HG02938 (cell line): ENCODE data around the gene ITGB3.
"Not testable (repeated sequence)": the region's sequence is repeated elsewhere in the genome, so short reads cannot be mapped to it uniquely, and the experiment has no call there.

ENCODE experiments used
- ATAC-seq: cut with Tn5 transposase; IDR thresholded peaks from one replicate; pipeline ENCODE4 v1.9.1; 2021; ENCODE audit warnings: mild to moderate bottlenecking, moderate library complexity; ENCODE audit not compliant: unreplicated experiment

ITGB3 gene

DNA sequence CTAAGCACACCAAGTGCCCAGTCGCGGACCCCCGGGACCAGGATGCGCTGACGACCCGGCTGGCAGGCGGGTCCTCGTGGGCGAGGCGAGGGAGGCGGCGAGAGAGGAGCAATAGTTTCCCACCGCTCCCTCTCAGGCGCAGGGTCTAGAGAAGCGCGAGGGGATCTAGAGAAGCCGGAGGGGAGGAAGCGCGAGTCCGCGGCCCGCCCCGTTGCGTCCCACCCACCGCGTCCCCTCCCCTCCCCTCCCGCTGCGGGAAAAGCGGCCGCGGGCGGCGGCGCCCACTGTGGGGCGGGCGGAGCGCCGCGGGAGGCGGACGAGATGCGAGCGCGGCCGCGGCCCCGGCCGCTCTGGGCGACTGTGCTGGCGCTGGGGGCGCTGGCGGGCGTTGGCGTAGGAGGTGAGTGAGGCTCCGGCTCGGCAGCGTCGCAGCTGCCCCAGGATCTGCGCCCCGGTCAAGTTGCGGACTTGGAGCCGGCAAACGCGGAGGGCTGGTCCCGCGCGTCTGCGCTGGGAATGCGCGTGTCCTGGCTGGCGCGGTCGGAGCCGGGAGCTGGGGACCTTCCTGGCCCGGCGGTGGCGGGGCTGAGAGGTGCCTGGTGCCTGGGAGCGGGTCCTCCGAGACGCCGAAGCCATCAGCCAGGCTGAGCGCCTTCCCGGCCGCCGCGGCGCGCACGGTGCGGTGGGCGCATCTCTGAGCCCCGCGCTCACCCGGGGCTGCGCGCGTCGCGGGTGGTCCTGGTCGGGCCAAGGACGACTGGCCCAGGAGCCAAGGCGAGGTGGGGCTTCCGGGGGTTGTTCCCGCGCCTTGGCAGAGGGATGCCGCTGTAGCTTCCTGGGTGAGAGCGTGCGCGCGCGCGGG is at the start of gene ITGB3:
TSS of gene ITGB3 (plus strand) at position 287 of the 862 bp plus-strand sequence. CDS start at position 322, 35 bp downstream.
- ATAC-seq, result no peak

DNA sequence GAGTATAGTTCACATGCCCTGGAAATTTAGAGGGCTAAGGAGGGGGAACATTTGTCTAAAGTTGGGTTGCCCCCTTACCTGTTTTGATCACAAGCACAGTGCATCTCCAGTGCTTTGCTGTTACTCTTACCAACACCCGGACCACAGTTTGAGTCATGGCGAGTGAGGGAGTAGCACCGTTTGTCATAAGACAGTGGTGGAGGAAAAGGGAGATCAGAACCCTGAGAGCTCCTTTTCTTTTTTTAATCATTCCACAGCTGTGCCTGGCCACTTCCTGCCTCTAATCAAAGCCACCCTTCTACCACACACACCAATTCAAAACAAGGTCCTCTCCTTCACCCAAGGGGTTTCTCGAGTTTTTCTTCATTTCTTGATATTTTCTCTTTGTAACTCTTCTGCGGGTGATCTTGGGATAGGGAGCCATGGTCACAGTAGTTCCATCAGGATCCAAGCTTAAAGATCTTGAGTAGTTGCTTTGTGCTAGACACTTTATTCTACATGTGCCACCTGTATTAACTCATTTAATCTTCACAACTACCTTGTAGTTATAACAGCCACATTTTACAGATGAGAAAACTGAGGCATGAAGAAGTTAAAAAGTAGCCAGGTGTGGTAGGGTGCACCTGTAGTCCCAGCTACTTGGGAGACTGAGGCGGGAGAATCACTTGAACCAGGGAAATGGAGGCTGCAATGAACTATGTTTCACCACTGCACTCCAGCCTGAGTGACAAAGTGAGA is 49.5 kb upstream of the ITGB3 start:
- no peak for ATAC-seq

DNA sequence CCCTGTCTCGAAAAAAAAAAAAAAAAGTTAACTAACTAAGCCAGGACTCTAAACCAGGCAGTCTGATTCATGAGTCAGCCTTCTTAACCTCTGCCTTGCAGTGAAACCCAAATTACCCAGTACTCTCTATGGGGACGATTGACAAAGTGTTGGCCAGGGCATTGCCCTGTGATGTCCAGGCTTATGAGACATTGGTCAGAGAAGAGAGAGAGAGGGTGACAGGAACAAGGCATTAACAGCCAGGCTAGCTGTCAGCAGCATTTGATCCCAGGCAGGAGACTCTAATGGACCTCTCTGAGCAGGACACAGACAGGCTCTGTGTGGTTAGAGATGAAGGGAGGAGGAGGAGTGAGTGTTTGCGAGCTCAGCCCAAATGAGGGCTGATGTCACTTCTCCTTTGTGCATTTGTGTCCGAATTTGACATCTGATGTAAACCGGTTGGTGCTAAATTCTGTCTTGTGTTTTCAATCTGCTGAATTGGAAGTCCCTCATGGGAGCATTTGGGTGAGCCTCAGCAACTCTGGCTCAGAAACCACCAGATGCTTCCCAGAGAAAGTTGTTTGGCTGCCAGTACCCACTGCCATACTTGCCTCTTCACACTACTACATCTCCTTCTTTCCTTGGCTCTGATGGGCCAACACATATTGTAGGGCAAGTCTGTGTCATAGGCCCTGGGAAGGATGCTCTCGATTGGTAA is 48.8 kb upstream of the ITGB3 start:
- no peak for ATAC-seq

DNA sequence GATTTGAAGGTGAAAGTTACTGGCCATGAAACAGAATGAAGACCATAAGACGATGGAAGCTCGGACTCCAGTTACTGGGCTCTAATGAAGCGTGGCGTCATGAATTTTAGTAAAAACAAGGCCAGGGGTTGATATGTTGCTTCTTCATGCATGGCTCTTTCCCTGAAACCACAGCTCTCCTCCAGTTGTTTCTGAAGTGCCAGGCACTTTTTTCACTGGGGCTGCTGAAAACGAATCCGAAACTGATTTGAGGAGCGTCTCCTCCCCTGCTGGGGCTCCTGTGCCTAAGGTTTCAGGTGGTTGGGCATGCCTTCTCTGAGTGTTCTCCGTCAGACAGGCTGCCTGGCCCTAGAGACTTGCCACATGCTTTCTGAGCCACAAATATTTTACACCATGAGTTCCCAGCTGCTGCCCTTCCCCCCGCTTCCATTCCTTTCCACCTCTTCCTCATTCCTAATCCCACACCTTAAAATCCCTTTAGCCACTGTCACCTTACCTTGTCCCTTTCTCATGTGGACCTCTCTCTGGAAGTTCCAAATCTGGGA is 48.1 kb upstream of the ITGB3 start:
- no peak for ATAC-seq

DNA sequence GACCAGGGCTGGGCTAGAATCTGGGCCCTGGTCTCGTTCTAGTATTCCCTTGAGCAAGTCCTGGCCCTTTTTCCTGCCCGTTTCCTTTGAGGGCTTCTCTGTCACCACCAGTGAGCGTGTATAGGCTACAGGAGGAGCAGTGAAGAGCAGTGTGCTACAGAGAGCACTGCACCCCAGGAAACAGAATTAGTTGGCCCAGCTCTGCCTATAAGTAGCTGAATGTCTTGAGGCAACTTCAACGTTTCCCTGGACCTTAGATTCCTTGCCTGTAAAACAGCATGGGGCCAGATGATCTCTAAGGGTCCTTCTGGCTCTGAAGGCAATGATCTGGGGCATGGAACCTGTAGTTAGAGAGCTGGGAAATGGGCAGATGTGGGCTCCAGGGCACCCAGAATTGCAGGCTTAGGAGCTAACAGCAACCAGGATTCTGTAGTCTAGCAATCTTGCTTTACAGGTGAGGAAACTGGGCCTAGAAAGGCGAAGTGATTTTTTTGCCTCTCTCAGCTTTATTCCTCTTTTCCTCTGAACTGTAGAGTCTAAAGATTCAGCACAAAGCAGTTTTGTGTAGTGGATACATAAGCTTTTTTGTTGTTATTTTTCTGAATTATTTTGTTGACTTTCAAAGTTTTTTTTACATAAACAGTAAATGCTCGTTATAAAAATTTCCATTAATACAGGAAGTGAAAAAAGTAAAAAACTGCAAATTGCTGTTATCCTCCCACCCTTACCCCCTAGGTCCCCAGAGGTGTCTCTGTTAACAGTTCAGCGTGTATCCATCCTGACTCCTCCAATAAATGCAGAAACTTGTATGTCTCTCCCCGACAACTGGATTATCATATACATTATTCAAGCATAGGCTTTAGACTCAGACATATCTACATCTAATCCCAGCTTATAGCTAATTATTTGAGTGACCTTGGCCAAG is 46.2 kb upstream of the ITGB3 start:
- ATAC-seq, result no peak

DNA sequence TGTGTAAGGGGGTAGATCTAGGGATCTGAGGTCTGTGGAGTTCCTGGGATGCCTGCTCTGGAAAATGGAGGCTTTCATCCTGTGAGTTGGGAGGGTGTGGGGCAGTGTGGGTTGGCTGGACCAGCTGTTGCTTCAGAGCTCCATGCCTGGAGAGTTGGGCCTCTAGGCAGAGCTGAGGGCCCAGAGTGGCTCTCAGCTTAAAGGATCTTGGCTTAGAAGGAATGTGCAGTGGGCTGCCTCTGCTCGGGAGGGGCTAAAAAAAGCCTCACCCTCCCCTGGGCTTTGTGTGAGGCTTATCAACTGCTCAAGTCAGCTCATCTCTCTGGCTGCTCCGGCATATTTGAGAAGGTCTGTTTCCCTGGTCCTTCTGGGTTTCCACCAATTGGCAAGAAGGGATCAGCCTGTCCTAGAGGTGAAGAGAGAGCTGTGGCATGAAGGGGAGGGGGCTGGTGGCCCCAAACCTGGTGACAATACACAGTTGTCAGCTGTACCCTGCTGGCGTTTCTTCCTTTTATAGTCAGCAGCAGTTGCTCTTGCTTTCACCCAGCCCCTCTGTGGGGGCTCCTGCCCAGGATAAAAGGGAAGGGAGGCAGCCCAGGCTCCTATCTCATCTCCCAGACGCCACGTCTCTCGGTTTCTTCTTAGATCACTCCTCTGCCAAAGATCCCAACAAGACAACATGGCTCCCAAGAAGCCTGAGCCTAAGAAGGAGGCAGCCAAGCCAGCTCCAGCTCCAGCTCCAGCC is 44.7 kb upstream of the ITGB3 start, which contains the start of gene MYL4:
TSS of gene MYL4 (plus strand) at position 605 of the 745 bp plus-strand sequence. CDS start at position 680, 75 bp downstream.
- ATAC-seq, result no peak

DNA sequence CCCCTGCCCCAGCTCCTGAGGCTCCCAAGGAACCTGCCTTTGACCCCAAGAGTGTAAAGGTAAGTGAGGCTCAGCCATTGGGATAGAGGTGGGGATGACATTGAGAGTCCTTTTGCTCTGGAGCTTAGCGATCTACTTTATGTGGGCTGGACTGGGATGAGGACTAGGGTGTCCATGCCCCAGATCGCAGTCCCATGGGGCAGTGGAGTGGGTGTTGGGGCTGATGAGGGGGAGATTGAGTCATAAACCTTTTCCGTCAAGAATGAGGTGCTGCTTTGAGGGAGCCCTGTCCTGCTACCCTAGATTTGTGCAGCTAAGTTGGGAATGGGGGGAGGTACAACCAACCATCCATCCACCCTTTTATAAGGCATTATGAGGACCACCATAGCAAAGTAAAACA is 44.1 kb upstream of the ITGB3 start:
- no peak for ATAC-seq

DNA sequence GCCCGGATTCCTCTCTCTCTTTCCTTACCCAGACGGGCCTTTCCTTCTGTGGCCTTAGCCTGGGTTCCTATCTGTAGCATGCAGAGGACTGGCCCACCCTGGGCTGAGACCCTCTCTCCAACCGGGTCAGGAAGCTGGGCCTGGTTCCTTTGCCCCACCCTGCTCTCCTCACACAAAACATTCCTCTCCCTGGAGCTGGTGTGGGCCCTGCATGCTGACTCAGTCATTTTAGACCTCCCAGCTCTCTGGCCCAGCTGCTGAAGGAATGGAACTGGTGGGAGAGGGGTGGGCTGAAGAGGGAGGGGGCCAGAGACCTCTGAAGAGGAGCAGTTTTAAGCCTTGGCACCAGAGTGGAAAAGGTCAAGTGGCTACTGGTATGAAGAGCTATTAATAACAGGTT is 43.5 kb upstream of the ITGB3 start:
- ATAC-seq, result no peak

DNA sequence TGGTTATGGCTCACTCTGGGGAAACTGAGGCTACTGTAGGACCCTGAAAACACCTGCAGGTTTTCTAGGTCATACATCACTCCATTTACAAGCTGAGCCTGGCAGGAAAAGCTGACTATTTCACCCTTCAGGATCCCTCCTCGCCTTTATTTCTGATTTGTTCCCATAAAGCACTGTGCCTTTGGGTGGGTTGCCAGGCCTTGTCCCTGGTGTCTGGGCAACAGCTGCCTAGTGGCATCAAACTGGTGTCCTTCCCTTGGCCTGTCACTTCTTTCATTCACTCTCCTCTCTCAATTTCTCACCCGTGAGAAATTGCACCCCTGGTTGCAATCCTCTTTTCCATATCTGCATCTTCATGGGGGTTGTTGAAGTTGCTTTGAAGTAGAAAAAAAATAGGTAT is 42.8 kb upstream of the ITGB3 start:
- no peak for ATAC-seq

DNA sequence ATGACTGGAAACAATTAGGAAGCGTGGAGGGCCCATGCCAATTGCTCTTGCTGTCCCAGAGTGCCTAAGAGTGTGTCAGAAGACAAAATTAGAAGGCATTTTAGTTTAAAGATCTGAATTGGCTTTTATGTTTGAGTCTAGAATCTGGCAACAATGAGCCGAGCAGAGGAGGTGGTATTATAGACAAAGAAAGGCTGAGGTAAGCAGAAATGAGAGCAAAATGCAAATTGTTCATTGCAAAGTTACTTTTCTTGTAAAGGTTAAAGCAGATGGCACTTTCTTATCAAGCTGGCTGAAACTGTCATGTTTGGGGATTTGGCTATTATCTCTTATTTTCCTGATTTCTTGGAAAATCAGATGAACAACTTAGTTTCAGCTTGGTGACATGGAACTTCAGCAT is 41.2 kb upstream of the ITGB3 start:
- ATAC-seq, result no peak

DNA sequence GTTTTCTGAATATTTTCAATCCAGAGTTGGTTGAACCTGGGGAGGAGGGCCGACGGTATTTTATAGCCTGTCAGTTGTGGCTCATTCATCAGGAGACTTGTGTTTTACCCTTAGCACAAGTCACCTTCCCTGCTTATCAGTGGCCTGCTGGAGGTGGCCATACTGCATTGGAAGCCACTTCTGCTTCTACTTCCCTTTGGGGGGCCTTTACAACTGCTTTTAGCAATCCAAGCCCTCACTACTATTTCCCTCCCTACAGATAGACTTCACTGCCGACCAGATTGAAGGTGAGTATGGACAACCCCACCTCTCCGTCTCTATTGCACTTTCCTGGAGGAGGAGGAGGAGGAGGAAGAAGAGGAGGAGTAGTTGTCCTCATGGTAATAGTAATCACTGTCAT is 40.1 kb upstream of the ITGB3 start:
- ATAC-seq, result no peak

DNA sequence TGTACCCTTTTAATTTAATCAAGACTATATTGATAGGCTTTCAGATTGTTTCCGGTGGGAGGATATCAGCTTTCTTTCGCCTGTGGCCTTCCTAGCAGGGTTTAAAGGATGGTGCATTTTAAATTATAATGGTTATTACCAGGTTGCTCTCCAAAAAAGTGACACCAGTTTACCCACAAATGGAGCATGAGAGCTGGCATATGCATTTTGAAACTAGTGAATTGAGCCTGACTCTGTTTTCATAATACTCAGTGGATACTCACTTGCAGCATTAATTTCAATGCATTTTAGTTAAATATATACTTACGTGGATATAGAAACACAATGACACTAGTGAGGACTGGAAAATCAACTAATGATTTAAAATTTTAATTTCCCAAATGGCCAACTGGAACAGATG is 38.7 kb upstream of the ITGB3 start:
- ATAC-seq, result no peak

DNA sequence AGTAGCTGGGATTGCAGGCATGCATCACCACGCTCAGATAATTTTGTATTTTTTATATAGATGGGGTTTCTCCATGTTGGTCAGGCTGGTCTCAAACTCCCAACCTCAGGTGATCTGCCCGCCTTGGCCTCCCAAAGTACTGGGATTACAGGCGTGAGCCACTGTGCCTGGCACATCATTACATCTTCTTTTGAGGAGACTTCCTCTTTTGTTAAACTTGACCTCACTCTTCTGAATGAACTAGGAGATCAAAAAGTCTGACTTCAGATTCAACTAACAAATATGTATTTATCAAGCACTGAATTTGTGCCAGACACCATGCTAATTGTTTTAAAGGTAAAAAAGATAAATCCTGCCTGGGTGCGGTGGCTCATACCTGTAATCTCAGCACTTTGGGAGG is 36.8 kb upstream of the ITGB3 start:
- not testable (repeated sequence) for ATAC-seq

DNA sequence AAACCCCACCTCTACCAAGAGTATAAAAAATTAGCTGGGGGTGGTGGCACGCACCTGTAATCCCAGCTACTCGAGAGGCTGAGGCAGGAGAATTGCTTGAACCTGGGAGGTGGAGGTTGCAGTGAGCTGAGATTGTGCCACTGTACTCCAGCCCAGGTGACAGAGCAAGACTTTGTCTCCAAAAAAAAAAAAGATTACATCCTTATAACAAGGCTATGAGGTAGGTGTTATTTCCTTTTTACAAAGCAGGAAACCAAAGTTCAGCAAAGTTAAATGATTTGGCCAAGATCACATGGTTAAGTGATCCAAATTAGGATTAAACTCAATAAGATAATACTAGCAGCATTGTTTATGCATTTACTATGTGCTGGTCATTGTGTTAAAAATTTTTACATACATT is 36.3 kb upstream of the ITGB3 start:
- not testable (repeated sequence) for ATAC-seq

DNA sequence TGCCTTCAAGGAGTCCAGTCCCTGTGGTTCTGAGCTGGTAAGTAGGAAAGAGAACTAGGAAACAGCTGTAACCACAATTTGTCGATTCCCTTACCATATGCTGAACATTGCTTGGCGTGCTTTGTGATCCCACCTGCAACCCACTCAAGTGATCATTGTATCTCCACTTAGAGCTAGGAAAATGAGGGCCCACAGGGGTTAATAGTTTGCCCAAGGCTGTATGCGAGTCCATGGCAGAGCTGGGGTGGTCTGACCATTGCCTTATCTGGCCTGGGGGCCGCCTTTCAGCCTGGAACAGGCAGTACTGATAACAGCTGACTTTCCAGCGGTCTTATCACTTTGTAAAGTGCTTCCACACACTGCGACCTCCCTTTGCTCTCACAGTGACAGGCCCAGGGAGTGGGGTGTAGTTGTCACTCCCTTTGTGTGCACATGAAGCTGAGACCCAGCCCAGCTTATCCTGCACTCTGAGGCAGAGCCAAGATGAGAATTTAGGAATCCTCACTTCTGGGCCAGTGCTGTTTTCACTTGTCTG is 34.7 kb upstream of the ITGB3 start:
- no peak for ATAC-seq

DNA sequence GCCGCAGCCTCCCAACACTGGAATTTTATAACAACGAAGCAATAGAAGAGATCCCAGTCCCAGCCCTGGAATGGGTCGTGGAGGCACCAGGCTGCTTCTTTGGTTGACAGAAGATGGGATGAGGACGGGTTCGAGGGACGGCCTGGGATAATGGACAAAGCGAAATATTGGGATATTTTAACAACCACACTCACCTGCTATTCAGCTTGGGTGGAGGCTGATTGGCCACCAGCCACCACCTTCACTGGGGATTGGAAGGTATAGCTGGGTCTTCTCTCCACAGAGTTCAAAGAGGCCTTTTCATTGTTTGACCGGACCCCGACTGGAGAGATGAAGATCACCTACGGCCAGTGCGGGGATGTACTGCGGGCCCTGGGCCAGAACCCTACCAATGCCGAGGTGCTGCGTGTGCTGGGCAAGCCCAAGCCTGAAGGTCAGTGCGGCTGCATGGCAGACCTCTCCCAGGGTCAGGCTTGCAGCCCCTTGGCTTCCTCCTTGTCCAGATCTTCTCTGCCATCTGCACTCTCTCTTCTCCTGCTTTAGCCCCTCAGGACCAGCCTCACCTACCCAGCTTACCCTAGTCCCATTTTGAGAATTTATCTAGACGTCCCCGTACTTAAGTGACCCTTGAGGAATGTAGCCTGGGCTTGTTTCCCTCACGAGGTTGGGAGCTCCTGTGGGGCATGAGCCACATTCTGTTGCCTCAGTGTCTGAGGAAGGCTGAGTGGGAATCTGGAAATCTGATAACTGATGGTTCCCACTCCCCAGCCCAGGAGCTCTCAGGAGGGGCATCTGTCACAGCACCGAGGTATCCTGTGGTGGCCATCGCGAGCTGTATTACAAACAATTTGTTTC is 33.8 kb upstream of the ITGB3 start:
- ATAC-seq, result no peak

DNA sequence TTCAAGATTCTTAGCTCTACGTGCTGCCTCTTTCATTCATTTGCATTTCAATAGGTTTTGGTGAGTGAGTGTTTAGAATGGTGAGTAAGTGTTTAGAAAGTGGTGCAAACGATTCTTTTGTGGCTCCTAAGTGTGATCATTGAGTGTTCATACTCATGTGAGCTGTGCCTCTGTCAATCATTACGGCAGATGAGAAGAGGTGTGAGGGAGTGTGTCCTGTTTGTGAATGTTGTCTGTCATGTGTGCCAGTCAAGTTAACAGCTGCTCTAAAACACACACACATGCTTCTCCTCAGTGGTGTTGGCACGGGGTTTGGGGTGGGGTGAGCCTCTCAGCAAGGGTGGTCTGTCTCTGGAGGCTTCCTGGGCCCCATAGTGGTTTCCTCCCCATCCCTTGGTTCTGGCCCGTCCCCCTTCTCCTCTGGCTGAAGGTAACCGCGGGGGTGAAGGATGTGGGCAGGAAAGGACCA is 33.1 kb upstream of the ITGB3 start:
- no peak for ATAC-seq

DNA sequence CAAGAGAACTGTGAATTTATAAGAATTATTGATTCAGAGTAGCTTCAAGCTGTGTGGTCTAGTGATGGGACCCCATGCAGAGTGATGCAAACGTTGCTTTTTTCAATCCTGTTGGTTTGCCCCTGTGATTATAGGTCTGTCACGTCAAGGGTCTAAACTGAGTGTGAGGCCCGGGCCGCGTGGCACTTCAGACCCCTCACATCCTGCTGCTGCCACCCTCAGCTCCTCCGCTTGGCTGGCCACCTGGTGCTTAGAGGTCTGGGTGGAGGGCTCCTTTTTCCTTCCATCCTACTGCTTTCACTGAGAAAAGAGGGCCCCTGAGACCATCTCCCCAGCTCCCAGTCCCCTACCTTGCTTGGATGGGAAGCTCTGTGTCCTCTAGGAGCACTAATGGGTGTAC is 32.5 kb upstream of the ITGB3 start:
- no peak for ATAC-seq
